Right cardiac atrium (tissue), 5 donors: Measurements from ENCODE around the gene FAM3C. TPM values are rescaled to one million over a fixed set of nuclear protein-coding genes. Genes with fewer than 3 reads are reported as not detected.

Experiments
- ATAC-seq, 2 donors: fragments of 200-7000 bp; cut with Tn5 transposase; one replicate each; pipeline versions ENCODE4 v1.8.0 to v1.9.1; 2020; ENCODE audit warnings: moderate library complexity in 2 of 2, mild to moderate bottlenecking in 1 of 2
- DNase-seq, 3 donors: peaks; one replicate each; pipeline ENCODE4 v3.0.0-alpha.2; 2020
- H3K27ac ChIP-seq: one replicate; pipeline ENCODE4 v1.5.1; 2013; ENCODE audit warnings: mild to moderate bottlenecking, low read length, control low read depth, moderate library complexity
- H3K27me3 ChIP-seq: one replicate; pipeline ENCODE4 v1.6.1; 2013; ENCODE audit not compliant: control insufficient read depth, insufficient read depth
- H3K4me1 ChIP-seq: one replicate; pipeline ENCODE4 v1.6.1; 2013; ENCODE audit warnings: low read length; ENCODE audit not compliant: control insufficient read depth, insufficient read depth
- H3K4me3 ChIP-seq: one replicate; pipeline ENCODE4 v1.5.1; 2013; ENCODE audit warnings: low read length, control low read depth
- H3K9me3 ChIP-seq: one replicate; pipeline ENCODE4 v1.6.1; 2013; ENCODE audit warnings: low read length; ENCODE audit not compliant: control insufficient read depth
- WGBS: extraction: QIAGEN DNeasy Blood & Tissue Kit; methylation state at CpG from one replicate; pipeline ENCODE4 v1.1.7; 2013; 5-methylcytosine and 5-hydroxymethylcytosine counted together
- intact Hi-C, 4 donors: fragments of 100-400 bp; cut with DNase I; formaldehyde crosslinking; loops; one replicate each; pipeline versions ENCODE4 v1.11.0 to v1.14.0; 2022 to 2023
- polyA plus RNA-seq: library from polyadenylated mRNA; stranded (reverse); fragments of 200-250 nt; gene quantifications from one replicate; pipeline ENCODE4 v1.2.3, GENCODE V29; 2013
- total RNA-seq, 4 donors: library from RNA; stranded (reverse); fragmentation: NEBNext Ultra II Directional; extraction: Animal tissue kit (Norgen Biotek cat#: 25700); gene quantifications; one replicate each; pipeline ENCODE4 v1.2.1, GENCODE V29; 2021
- donor health status: healthy with polysubstance abuse.
- donor health status: DM: no; HTN: yes; CAD: no.
- donor health status: DM: no; HTN: no; CAD: no.
- donor health status: DM: no; HTN: yes; CAD: no; lungs with severe emphysema.
- donor health status: DM: yes; HTN: yes; CAD: no.

The FAM3C gene
- total and polyA plus RNA-seq, 5 donors, result 45.5 to 69.6 (median 60.5) TPM

GRCh38 chr7:121343302-121343701 is 52.8 kb downstream of the FAM3C start:
- DNase-seq (no peak), ATAC-seq (no peak)
- WGBS, result 81% methylated on average over 3 of the region's 3 CpGs
- no peak overlapping the region for H3K27ac ChIP-seq
- intact Hi-C loops, result no loop called here
- no peaks in the 10 kb centered on the region for H3K4me1 ChIP-seq
- H3K9me3 ChIP-seq, result no peaks in the 10 kb centered on the region
- no peak overlapping the region for H3K4me3 ChIP-seq
- no peaks in the 10 kb centered on the region for H3K27me3 ChIP-seq

- DNase-seq, result no peak
- Histone ChIP-seq H3K27ac (no peak overlapping the region), H3K27me3 (no peaks in the 10 kb centered on the region), H3K4me1 (no peaks in the 10 kb centered on the region), H3K9me3 (no peaks in the 10 kb centered on the region), H3K4me3 (no peak overlapping the region)
- WGBS, result 92% methylated on average over 4 of the region's 4 CpGs
- ATAC-seq, result no peak
- intact Hi-C loops, result no loop called here
Observed at GRCh38 chr7:121342631-121343030, 53.5 kb downstream of the FAM3C start.

DNA sequence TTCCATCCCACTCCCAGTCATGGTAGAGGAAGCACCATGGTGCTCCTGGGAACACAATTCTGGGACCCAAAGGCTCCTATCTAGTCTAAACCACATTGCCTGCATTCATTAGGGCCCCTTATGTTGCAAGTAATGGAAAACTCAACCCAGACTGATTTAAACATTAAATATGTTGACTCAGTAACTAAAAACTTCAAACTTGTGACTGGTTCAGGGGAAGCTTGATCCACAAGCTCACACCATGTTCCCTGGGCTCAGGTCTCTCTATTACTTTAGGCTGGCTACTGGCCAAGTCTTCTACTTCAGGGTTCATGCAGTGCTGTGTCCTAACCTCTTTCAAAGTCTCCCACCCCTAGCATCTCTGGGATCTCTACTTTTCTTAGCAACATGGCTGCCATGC is 54.2 kb downstream of the FAM3C start:
- intact Hi-C loops, result no loop called here
- Histone ChIP-seq H3K27ac (no peak overlapping the region), H3K27me3 (no peaks in the 10 kb centered on the region), H3K9me3 (no peaks in the 10 kb centered on the region), H3K4me3 (no peak overlapping the region), H3K4me1 (no peaks in the 10 kb centered on the region)
- DNase-seq, result no peak
- no peak for ATAC-seq

DNA sequence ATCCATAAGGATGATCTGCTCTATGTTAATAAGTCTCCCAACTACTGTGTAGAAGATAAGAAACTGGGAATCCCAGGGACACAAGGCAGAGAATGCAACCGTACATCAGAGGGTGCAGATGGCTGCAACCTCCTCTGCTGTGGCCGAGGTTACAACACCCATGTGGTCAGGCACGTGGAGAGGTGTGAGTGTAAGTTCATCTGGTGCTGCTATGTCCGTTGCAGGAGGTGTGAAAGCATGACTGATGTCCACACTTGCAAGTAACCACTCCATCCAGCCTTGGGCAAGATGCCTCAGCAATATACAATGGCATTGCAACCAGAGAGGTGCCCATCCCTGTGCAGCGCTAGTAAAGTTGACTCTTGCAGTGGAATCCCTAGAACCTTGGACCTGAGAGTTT is 57.0 kb downstream of the FAM3C start:
- DNase-seq (no peak), ATAC-seq (no peak)
- 70% methylated on average over 5 of the region's 5 CpGs for WGBS
- no peak overlapping the region for H3K4me3 ChIP-seq
- H3K27me3 ChIP-seq, result no peaks in the 10 kb centered on the region
- H3K27ac ChIP-seq, result no peak overlapping the region
- H3K9me3 ChIP-seq, result no peaks in the 10 kb centered on the region
- no peaks in the 10 kb centered on the region for H3K4me1 ChIP-seq
- intact Hi-C loops, result no loop called here

- ATAC-seq (no peak), DNase-seq (no peak)
- Histone ChIP-seq H3K4me1 (no peaks in the 10 kb centered on the region), H3K27me3 (no peaks in the 10 kb centered on the region), H3K9me3 (no peaks in the 10 kb centered on the region), H3K27ac (no peak overlapping the region), H3K4me3 (no peak overlapping the region)
- 11% methylated on average over 3 of the region's 3 CpGs for WGBS
- intact Hi-C loops, result no loop called here
Observed at GRCh38 chr7:121337398-121337797, 58.7 kb downstream of the FAM3C start.

GRCh38 chr7:121336579-121336978 is 59.5 kb downstream of the FAM3C start:
- no peak for ATAC-seq

DNA sequence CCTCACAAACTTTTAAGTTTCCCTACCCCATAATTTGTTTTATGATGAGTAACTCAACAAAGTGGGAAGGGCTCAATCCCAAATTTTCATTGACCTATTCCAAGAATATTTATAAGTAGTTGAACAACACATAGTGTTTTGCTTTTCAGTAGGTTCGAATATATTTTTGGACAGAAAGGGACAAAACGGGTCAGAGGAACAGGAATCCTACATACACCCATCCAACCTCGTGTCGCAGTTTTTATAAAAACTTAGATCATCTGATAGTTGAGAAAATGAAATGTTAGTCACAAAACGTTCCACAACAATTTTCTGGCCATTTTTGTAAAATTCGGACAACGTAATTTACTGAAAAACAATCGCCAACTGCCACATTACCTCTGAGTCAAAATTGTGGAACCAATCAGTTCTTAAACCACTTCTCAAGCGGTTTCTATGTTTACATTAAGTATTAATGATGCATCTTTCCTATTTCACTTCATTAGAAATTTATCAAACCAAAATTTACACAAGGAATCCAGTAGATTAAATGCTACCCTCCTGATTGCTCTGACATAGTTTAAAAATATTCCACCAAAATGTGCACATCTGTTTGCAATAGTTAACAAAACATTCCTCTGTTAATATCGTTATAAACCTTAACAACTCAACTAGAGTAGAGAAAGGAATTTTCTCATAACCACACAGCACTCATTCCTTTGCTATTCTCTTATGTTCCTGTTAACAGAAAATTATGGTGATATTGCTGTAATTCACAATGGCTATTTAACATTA is 61.0 kb downstream of the FAM3C start:
- 88% methylated on average over 10 of the region's 10 CpGs for WGBS
- no peaks in the 10 kb centered on the region for H3K9me3 ChIP-seq
- H3K27me3 ChIP-seq, result no peaks in the 10 kb centered on the region
- ATAC-seq (no peak), DNase-seq (no peak)
- no peaks in the 10 kb centered on the region for H3K4me1 ChIP-seq
- no peak overlapping the region for H3K27ac ChIP-seq
- no peak overlapping the region for H3K4me3 ChIP-seq
- intact Hi-C loops, result no loop called here

More at GRCh38 chr7:121336579-121336978, 59.5 kb downstream of the FAM3C start:
- no peaks in the 10 kb centered on the region for H3K4me1 ChIP-seq
- H3K4me3 ChIP-seq, result no peak overlapping the region
- intact Hi-C loops, result no loop called here
- 78% methylated on average over 3 of the region's 3 CpGs for WGBS
- no peaks in the 10 kb centered on the region for H3K9me3 ChIP-seq
- H3K27ac ChIP-seq, result no peak overlapping the region
- DNase-seq, result no peak
- H3K27me3 ChIP-seq, result no peaks in the 10 kb centered on the region

GRCh38 chr7:121334376-121334775 is 61.7 kb downstream of the FAM3C start:
- peaks cover 2% of the 10 kb centered on the region for H3K4me1 ChIP-seq
- DNase-seq (no peak), ATAC-seq (no peak)
- WGBS, result 94% methylated on average over 4 of the region's 4 CpGs
- no peak overlapping the region for H3K27ac ChIP-seq
- H3K4me3 ChIP-seq, result no peak overlapping the region
- no peaks in the 10 kb centered on the region for H3K9me3 ChIP-seq
- intact Hi-C loops, result no loop called here
- no peaks in the 10 kb centered on the region for H3K27me3 ChIP-seq

DNA sequence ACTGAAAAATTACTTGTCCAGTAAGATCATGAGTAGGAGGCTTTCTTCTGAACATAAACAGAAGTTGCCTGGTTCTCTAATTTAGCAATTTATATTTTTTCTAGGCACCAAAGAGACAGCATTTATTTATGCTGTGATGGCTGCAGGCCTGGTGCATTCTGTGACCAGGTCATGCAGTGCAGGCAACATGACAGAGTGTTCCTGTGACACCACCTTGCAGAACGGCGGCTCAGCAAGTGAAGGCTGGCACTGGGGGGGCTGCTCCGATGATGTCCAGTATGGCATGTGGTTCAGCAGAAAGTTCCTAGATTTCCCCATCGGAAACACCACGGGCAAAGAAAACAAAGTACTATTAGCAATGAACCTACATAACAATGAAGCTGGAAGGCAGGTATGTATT is 64.5 kb downstream of the FAM3C start:
- Histone ChIP-seq H3K27me3 (no peaks in the 10 kb centered on the region), H3K27ac (no peak overlapping the region), H3K9me3 (no peaks in the 10 kb centered on the region), H3K4me3 (no peak overlapping the region), H3K4me1 (peaks cover 2% of the 10 kb centered on the region)
- ATAC-seq (no peak), DNase-seq (no peak)
- WGBS, result 66% methylated on average over 5 of the region's 5 CpGs
- intact Hi-C loops, result no loop called here

DNA sequence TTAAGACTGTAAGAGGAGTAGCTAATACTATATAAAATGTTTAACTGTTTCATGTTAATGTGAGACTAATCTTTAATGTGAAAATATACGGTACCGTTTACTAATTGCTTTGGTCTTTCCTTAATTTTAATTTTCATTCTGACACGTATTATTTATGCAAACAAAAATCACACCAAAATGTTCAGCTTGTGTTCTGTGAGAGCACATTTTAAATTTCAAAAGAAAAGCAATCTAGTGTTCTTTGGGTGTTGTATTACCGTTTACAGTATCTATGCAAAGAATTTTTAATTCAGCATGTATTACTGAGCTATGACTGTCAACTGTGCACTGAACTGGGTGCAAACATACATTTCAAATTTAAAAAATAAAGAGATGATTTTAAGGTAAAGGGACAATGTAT is 65.1 kb downstream of the FAM3C start:
- Histone ChIP-seq H3K9me3 (no peaks in the 10 kb centered on the region), H3K27ac (no peak overlapping the region), H3K27me3 (no peaks in the 10 kb centered on the region), H3K4me3 (no peak overlapping the region), H3K4me1 (peaks cover 2% of the 10 kb centered on the region)
- intact Hi-C loops, result no loop called here
- no peak for DNase-seq
- no peak for ATAC-seq
- 80% methylated on average over 4 of the region's 4 CpGs for WGBS

GRCh38 chr7:121330053-121330833 is 65.9 kb downstream of the FAM3C start:
- peak; percentile 25 to 29 for ATAC-seq
- no peak overlapping the region for H3K27ac ChIP-seq
- no peaks in the 10 kb centered on the region for H3K27me3 ChIP-seq
- DNase-seq, result peak in 2 of 3 donors; percentile 30 to 40
- peaks cover 2% of the 10 kb centered on the region for H3K4me1 ChIP-seq
- 3% methylated on average over 52 of the region's 52 CpGs for WGBS
- no peaks in the 10 kb centered on the region for H3K9me3 ChIP-seq
- intact Hi-C loops, result no loop called here
- peak overlapping the region; percentile 49 for H3K4me3 ChIP-seq
